GM23338 (cell line): ENCODE results near the gene ZG16B. TPM values are rescaled to one million over a fixed set of nuclear protein-coding genes. Genes with fewer than 3 reads are reported as not detected.

Source experiments
- ATAC-seq: fragments of 200-7000 bp; cut with Tn5 transposase; 3 replicates; pipeline ENCODE4 v1.9.1; 2020
- DNase-seq: peaks from one replicate; pipeline ENCODE4 v3.0.0-alpha.2; 2015; ENCODE audit warnings: low spot score
- H2AFZ ChIP-seq: fragments of 200-600 bp; sonication (generic); 2 replicates; pipeline ENCODE4 v1.8.0; 2016; ENCODE audit warnings: antibody characterized with exemption, mild to moderate bottlenecking, moderate library complexity
- H3F3A ChIP-seq: fragments of 200-600 bp; sonication (generic); replicated peaks from 2 replicates; pipeline ENCODE4 v1.8.0; 2017; ENCODE audit warnings: antibody characterized with exemption, mixed run types, low read depth
- H3K27ac ChIP-seq: fragments of 200-600 bp; sonication (generic); 2 replicates; pipeline ENCODE4 v1.6.1; 2016; ENCODE audit warnings: low read depth
- H3K27me3 ChIP-seq: fragments of 200-600 bp; sonication (generic); 2 replicates; pipeline ENCODE4 v1.8.0; 2016; ENCODE audit warnings: mild to moderate bottlenecking, mixed run types, moderate library complexity; ENCODE audit not compliant: insufficient read depth
- H3K36me3 ChIP-seq: fragments of 200-600 bp; sonication (generic); 2 replicates; pipeline ENCODE4 v1.8.0; 2016; ENCODE audit warnings: mild to moderate bottlenecking; ENCODE audit not compliant: insufficient read depth
- H3K4me1 ChIP-seq: fragments of 200-600 bp; sonication (generic); 2 replicates; pipeline ENCODE4 v1.8.0; 2016; ENCODE audit warnings: mild to moderate bottlenecking, moderate library complexity; ENCODE audit not compliant: insufficient read depth
- H3K4me2 ChIP-seq: fragments of 200-600 bp; sonication (generic); 2 replicates; pipeline ENCODE4 v1.7.1; 2017; ENCODE audit warnings: mixed run types
- H3K4me3 ChIP-seq: fragments of 200-600 bp; sonication (generic); 2 replicates; pipeline ENCODE4 v1.6.1; 2016; ENCODE audit warnings: mixed run types
- H3K79me2 ChIP-seq: fragments of 200-600 bp; sonication (generic); replicated peaks from 2 replicates; pipeline ENCODE4 v1.8.0; 2017; ENCODE audit warnings: mild to moderate bottlenecking; ENCODE audit not compliant: insufficient read depth
- H3K9me2 ChIP-seq: fragments of 200-600 bp; sonication (generic); 2 replicates; pipeline ENCODE4 v1.8.0; 2017; ENCODE audit not compliant: insufficient read depth
- H4K20me1 ChIP-seq: fragments of 200-600 bp; sonication (generic); replicated peaks from 2 replicates; pipeline ENCODE4 v1.8.0; 2017; ENCODE audit warnings: mild to moderate bottlenecking; ENCODE audit not compliant: insufficient read depth
- H3K27ac Mint-ChIP-seq: 2 replicates; pipeline ENCODE4 v1.8.0; 2020; ENCODE audit warnings: inconsistent platforms, mild to moderate bottlenecking, moderate library complexity, mixed read lengths
- H3K27me3 Mint-ChIP-seq: 3 replicates; pipeline ENCODE4 v1.8.0; 2022; ENCODE audit warnings: low read depth, mild to moderate bottlenecking, moderate library complexity, mixed read lengths, inconsistent platforms; ENCODE audit not compliant: insufficient read depth, poor library complexity
- H3K36me3 Mint-ChIP-seq: 3 replicates; pipeline ENCODE4 v1.8.0; 2021; ENCODE audit warnings: low read depth, mild to moderate bottlenecking, inconsistent platforms, moderate library complexity, mixed read lengths
- H3K4me1 Mint-ChIP-seq: 3 replicates; pipeline ENCODE4 v1.8.0; 2020; ENCODE audit warnings: mild to moderate bottlenecking, inconsistent platforms, mixed read lengths
- H3K4me3 Mint-ChIP-seq: 3 replicates; pipeline ENCODE4 v1.8.0; 2021; ENCODE audit warnings: moderate library complexity, mild to moderate bottlenecking, inconsistent platforms, mixed read lengths
- H3K9me3 Mint-ChIP-seq: 3 replicates; pipeline ENCODE4 v1.8.0; 2020; ENCODE audit warnings: moderate library complexity, mild to moderate bottlenecking, inconsistent platforms, mixed read lengths
- CREB1 ChIP-seq: fragments of 250-450 bp; sonication (Bioruptor Pico); IDR thresholded peaks from 2 replicates; pipeline ENCODE4 v1.5.0; 2020; ENCODE audit warnings: low read depth, mild to moderate bottlenecking, moderate library complexity
- EZH2 ChIP-seq: fragments of 200-600 bp; sonication (generic); IDR thresholded peaks from one replicate; pipeline ENCODE4 v1.8.0; 2017; ENCODE audit warnings: antibody characterized with exemption, mild to moderate bottlenecking, low read depth; ENCODE audit not compliant: unreplicated experiment
- EZH2phosphoT487 ChIP-seq: fragments of 200-600 bp; sonication (generic); IDR thresholded peaks from one replicate; pipeline ENCODE4 v1.8.1; 2018; ENCODE audit warnings: antibody characterized with exemption; ENCODE audit not compliant: unreplicated experiment
- NANOG ChIP-seq: IDR thresholded peaks from 2 replicates; pipeline ENCODE4 v1.6.1; 2016; ENCODE audit warnings: antibody characterized with exemption, borderline replicate concordance
- POLR2AphosphoS5 ChIP-seq: IDR thresholded peaks from 2 replicates; pipeline ENCODE4 v1.6.1; 2016; ENCODE audit warnings: antibody characterized with exemption, low read depth
- STAT1 ChIP-seq: IDR thresholded peaks from one replicate; pipeline ENCODE4 v1.6.1; 2016; ENCODE audit warnings: antibody characterized with exemption; ENCODE audit not compliant: unreplicated experiment
- ZNF114 ChIP-seq: fragments of 250-450 bp; sonication (Bioruptor Pico); IDR thresholded peaks from 2 replicates; pipeline ENCODE4 v1.5.0; 2020; ENCODE audit warnings: mild to moderate bottlenecking, moderate library complexity
- ZNF331 ChIP-seq: fragments of 250-450 bp; sonication (Bioruptor Pico); IDR thresholded peaks from 2 replicates; pipeline ENCODE4 v1.5.0; 2020; ENCODE audit warnings: low read depth, mild to moderate bottlenecking, moderate library complexity
- polyA plus RNA-seq: library from polyadenylated mRNA; unstranded; fragments of >200 nt; fragmentation: Nextera tagmentation; extraction: Ambion mirVana; gene quantifications from 2 replicates; pipeline ENCODE4 v1.2.1, GENCODE V29; 2016
- total RNA-seq: library from RNA; depleted of rRNA; stranded (reverse); fragments of >200 nt; shearing (Covaris generic); gene quantifications from 2 replicates; pipeline ENCODE4 v1.2.3, GENCODE V29; 2014
- TF ChIP-seq, protein P1 (sequence below): IDR thresholded peaks from one replicate; pipeline ENCODE4 v1.6.1; 2018; ENCODE audit warnings: antibody characterized with exemption; ENCODE audit not compliant: unreplicated experiment
- TF ChIP-seq, protein P2 (sequence below): IDR thresholded peaks from 2 replicates; pipeline ENCODE4 v1.6.1; 2016; ENCODE audit warnings: antibody characterized with exemption
- TF ChIP-seq, protein P3 (sequence below), 2 experiments: fragments of 200-600 bp in 1 of 2; sonication (generic) in 1 of 2; conservative IDR thresholded peaks; 2 replicates each; pipeline versions ENCODE4 v1.5.1 to v1.6.1; 2016 to 2017; ENCODE audit warnings: antibody characterized with exemption in 2 of 2, low read depth in 2 of 2, mild to moderate bottlenecking in 2 of 2, moderate library complexity in 1 of 2

The ZG16B gene
- total and polyA plus RNA-seq, 2 experiments from 2014 or later, result not detected

DNA sequence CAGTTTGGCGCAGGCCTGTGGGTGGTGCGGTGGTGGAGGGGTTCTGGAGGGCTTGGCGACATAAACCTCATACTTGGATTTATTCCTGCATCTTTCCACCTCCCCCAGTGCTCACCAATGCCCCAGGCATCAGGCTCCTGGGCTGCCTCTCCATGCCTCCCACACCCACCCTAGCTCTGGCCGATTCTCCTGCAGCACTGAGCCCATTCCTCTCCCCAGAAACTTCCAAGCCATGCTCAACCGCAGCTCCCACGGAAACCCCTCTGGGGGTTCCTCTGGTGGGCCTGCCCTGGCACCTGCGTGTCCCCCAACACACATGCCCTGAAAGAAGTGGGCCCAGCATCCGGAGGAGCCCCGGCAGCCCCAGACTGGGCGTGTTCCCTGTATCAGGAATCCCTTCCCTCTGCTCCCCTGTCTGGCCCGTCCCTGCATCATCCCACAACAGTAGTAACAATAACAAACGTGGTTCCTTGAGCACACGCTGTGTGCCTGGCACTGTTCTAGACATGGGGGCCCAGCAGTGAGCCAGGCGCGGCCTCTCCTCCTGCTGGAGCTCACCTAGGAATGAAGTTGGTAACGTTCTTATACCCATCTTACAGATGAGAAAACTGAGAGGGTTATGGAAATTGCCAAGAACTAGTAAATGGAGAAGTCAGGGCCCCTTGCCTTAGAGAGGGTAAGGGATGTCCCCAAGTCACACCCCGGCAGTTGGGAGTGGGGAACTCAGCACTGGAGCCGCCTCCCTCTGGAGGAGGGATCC is 10.7 kb upstream of the ZG16B start (continued):
- TF ChIP-seq, protein P1, sequence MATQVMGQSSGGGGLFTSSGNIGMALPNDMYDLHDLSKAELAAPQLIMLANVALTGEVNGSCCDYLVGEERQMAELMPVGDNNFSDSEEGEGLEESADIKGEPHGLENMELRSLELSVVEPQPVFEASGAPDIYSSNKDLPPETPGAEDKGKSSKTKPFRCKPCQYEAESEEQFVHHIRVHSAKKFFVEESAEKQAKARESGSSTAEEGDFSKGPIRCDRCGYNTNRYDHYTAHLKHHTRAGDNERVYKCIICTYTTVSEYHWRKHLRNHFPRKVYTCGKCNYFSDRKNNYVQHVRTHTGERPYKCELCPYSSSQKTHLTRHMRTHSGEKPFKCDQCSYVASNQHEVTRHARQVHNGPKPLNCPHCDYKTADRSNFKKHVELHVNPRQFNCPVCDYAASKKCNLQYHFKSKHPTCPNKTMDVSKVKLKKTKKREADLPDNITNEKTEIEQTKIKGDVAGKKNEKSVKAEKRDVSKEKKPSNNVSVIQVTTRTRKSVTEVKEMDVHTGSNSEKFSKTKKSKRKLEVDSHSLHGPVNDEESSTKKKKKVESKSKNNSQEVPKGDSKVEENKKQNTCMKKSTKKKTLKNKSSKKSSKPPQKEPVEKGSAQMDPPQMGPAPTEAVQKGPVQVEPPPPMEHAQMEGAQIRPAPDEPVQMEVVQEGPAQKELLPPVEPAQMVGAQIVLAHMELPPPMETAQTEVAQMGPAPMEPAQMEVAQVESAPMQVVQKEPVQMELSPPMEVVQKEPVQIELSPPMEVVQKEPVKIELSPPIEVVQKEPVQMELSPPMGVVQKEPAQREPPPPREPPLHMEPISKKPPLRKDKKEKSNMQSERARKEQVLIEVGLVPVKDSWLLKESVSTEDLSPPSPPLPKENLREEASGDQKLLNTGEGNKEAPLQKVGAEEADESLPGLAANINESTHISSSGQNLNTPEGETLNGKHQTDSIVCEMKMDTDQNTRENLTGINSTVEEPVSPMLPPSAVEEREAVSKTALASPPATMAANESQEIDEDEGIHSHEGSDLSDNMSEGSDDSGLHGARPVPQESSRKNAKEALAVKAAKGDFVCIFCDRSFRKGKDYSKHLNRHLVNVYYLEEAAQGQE, result no peak
- no peak for TF ChIP-seq NANOG
- no peak for TF ChIP-seq POLR2AphosphoS5
- TF ChIP-seq, protein P2, sequence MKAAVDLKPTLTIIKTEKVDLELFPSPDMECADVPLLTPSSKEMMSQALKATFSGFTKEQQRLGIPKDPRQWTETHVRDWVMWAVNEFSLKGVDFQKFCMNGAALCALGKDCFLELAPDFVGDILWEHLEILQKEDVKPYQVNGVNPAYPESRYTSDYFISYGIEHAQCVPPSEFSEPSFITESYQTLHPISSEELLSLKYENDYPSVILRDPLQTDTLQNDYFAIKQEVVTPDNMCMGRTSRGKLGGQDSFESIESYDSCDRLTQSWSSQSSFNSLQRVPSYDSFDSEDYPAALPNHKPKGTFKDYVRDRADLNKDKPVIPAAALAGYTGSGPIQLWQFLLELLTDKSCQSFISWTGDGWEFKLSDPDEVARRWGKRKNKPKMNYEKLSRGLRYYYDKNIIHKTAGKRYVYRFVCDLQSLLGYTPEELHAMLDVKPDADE, result no peak
- TF ChIP-seq, protein P3, sequence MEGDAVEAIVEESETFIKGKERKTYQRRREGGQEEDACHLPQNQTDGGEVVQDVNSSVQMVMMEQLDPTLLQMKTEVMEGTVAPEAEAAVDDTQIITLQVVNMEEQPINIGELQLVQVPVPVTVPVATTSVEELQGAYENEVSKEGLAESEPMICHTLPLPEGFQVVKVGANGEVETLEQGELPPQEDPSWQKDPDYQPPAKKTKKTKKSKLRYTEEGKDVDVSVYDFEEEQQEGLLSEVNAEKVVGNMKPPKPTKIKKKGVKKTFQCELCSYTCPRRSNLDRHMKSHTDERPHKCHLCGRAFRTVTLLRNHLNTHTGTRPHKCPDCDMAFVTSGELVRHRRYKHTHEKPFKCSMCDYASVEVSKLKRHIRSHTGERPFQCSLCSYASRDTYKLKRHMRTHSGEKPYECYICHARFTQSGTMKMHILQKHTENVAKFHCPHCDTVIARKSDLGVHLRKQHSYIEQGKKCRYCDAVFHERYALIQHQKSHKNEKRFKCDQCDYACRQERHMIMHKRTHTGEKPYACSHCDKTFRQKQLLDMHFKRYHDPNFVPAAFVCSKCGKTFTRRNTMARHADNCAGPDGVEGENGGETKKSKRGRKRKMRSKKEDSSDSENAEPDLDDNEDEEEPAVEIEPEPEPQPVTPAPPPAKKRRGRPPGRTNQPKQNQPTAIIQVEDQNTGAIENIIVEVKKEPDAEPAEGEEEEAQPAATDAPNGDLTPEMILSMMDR (conservative IDR thresholded peaks at IDR 0.05; ENCODE audit: low read depth in 2 of 2), result no peak
- no peak for TF ChIP-seq EZH2

DNA sequence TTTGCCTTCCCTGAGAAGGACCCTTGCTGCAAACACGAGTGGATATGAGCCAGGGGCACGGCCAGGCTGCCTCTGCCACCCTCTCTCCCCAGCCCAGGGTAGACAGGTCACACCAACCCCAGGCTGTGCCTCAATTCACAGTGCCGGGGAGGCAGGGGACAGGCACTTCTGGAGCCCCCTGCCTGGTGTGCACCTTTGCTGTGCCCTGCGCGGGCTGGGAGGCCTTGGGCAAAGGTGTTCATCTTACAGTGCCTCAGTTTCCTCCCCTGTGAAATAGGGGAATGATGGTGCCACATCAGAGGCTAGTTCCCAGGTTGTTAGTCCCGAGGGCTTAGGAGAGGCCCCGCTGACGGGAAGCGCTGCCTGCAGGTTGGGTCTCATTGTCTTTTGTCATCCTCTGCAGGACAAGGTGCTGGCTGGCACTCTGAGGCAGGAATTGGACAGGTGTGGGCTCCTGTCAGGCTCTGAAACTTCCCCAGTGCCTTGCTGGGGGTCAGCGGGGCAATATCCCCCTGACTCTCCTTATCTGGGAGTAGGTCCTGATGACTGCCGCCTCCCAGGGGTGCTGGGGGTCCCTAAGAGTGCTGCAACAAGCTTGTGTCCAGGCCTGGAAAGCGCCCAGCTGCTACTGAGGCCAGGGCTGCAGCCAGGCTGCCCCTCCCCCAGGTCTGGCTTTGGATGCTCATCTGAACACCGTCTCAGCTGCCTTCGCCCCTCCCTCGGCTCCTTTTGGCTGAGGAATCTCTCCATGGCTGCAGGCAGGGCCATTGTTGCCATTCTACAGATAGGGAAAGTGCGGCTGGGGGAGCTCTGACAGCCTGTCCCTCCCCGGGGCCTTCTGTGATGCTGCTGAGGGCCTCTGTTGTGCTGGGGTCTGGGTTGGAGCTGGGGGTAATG is 9.9 kb upstream of the ZG16B start:
- no peaks in the 10 kb centered on the region for H3K9me3 Mint-ChIP-seq
- Histone ChIP-seq H3F3A (no peaks in the 10 kb centered on the region), H3K27ac (no peak overlapping the region), H3K4me3 (no peak overlapping the region), H4K20me1 (no peaks in the 10 kb centered on the region), H3K79me2 (no peaks in the 10 kb centered on the region), H3K4me2 (no peak overlapping the region), H3K9me2 (no peaks in the 10 kb centered on the region), H3K36me3 (no peaks in the 10 kb centered on the region), H3K27me3 (no peaks in the 10 kb centered on the region), H2AFZ (no peak overlapping the region), H3K4me1 (no peaks in the 10 kb centered on the region)
- H3K27ac Mint-ChIP-seq, result no peak overlapping the region
- no peak for DNase-seq
- no peak for ATAC-seq
- H3K4me3 Mint-ChIP-seq, result no peak overlapping the region
- no peaks in the 10 kb centered on the region for H3K36me3 Mint-ChIP-seq
- no peaks in the 10 kb centered on the region for H3K4me1 Mint-ChIP-seq
- peaks cover 4% of the 10 kb centered on the region for H3K27me3 Mint-ChIP-seq
- TF ChIP-seq ZNF331 (CRISPR knock-in tag) (no peak), EZH2 (no peak), ZNF114 (no peak), EZH2phosphoT487 (no peak), CREB1 (CRISPR knock-in tag) (no peak), NANOG (no peak), STAT1 (no peak)
- TF ChIP-seq, protein P3 (conservative IDR thresholded peaks at IDR 0.05; ENCODE audit: low read depth in 2 of 2), result no peak
- TF ChIP-seq, protein P1, result no peak
